GM19463 (cell line): ENCODE data around the gene GRIN3A.
"Not testable (repeated sequence)": the region's sequence is repeated elsewhere in the genome, so short reads cannot be mapped to it uniquely, and the experiment has no call there.

Experiments used
- ATAC-seq: cut with Tn5 transposase; IDR thresholded peaks from one replicate; pipeline ENCODE4 v1.9.1; 2021; ENCODE audit warnings: mild to moderate bottlenecking, moderate library complexity; ENCODE audit not compliant: unreplicated experiment

The GRIN3A gene

DNA sequence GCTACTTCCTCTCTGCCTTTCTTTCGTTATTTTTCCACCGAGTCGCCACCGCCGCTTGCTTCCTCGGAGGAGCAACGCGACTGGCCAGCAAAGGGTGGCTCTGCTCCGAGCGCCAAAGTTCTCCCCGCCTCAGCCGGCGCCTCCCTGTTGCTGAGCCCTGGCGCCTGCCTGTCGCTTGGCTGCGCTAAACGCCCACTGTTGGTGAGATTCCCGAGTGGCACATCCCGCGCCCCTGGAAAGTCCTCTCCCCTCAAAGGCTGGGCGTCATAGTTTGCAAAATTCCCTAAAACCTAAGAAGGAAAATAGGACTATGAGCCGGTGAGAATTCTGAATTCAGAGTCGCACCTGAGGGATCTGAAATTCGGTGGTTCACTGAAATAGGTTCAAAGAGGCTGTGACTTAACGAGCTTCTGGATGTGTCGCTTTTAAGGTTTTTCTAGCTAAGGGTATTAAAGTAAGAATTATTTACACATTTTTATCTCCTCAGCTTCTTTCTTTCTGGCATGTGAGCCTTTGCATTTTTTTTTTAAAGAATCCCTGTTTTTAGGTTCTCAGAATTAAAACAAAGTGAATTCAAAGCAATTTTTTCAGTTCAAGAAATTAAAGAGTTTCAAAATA, at the start of gene GRIN3A:
GRIN3A (minus strand) TSS at position 82 of the 618 bp plus-strand sequence. CDS start 668 bp downstream, outside the sequence.
- no peak for ATAC-seq

DNA sequence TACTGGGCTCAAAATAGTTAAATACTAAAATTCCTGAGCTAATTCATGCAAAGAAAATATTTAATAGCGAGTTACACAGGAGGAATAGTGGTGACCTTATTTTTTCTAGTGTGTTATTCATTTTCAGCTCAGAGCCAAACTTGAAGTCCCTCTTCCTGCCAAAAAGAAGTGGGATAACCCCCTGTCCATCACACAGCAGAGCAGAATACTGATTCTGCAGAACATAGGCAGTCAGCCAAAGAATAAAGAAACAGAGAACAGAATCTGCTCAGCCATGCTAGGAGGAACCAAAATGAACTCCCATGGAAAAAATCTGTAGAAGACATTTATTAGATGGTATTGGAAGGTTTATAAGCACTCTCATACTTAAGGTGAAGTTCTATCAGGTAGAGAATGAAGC, 49.4 kb upstream of the GRIN3A start:
- ATAC-seq, result no peak

DNA sequence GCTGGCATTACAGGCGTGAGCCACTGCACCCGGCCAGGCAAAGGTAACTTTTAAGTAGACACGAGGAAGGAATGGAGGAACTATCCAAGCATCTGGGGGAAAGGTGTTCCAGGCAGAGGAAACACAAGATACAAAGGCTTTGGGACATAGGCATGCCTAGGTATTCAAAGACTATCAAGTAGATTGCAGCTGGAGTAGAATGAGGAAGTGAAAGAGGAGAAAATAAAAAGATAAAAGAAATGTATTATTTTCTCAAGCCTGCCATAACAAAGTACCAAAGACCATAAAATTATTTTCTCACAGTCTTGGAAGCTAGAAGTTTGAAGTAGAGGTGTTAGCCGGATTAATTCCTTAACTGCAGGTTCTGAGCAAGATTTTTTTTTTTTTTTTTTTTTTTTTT, 39.9 kb upstream of the GRIN3A start:
- no peak for ATAC-seq

DNA sequence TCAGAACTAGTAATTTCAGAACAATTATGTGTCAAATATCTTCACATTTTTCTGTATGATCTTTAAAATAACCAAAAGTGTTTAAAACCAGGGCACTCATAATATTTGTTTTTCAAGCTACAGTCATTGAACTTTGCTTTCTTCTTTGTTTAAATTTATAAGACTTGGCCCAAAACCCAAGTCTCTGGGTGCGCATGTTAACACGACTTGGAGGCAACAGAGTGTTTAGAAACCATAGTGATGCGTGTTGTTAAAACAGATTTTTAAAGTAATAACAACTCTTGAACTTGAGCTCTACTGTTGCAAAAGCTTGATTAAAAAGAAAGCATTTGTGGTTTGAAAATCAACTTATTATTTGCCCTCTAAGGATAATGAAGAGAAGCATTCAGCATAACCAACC, 26.0 kb upstream of the GRIN3A start:
- ATAC-seq, result no peak

DNA sequence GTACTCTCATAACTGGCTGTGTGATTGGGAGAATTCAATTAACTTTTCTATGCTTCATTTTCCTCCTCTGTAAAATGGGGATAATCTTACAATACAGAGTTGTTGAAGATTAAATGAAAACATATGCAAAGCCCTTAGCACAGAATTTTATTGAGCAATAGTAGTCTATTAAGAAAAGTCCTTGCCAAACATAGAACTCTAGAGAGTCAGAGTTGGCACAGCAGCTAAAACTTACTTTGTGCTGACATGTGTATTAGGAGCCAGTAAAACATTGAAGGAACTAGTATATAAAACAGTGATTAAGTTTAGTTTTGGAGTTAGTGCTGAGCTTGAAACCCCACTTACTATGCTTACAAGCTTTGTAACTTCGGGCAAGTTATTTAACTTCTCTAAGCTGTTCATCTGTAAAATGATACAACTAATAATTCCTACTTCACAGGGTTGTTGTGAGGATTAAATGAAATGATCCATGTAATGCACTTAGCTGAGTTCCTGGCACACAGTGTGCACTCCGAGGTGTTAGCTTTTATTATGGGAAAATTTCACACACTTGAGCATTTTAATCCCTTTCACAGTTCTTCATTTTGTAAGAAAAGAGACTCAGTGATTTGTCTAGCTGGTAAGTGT, 20.0 kb upstream of the GRIN3A start:
- no peak for ATAC-seq

DNA sequence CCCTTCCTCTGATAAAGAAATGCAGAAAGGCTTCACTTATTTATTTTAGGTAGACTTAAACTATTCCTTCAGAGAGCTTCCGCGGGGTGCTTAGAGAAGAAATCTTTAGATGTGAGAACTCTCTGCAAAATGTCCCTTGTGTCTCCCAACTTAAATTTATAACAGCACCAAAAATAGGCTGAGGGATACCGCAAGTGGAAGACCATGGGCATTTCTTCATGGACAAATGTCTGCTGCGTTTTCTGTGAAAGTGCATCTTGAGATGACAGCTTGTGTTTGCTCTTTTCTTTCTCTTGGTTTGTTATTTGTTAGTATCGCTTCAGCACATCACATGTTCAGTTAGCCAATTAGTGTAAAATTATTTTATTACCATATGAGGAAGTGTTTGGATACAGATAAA, 15.3 kb upstream of the GRIN3A start:
- no peak for ATAC-seq

DNA sequence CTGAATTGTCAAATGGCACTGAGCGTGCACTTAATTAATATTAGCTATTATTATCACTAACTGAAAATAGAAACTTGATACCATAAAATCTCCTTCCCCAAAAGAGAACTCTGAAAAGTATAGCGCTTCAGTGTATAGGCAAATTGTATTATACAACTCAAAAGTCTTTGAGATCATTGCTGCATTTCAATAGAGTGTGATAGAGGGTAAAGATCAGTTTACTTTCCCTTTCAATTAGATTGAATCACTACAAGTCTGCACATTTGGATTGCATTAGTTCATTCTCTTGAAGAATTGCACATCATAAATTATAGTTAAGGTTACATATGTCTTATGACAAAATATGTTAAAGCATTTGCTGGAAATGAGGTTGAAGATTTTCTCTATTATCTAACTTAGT, 13.4 kb upstream of the GRIN3A start:
- ATAC-seq, result no peak

DNA sequence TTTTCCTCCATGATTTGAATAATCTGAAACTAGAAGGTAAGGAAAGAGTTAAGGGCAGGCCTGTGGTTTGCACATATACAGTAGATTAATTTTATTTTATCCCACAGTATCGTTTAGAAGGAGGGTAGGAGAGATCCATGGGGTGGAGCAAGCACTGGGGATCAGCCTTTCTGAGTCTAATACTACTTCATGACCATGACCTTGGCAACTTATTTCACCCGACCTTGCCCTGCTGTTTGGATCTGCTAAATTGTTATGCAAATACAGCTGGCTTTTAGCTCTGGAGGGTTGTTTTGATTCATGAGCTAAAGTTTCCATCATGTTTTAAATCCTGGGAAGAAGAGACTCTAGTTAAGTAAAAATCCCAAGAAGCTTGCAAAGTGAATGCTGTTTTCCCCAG, 864 bp upstream of the GRIN3A start:
- ATAC-seq, result no peak

DNA sequence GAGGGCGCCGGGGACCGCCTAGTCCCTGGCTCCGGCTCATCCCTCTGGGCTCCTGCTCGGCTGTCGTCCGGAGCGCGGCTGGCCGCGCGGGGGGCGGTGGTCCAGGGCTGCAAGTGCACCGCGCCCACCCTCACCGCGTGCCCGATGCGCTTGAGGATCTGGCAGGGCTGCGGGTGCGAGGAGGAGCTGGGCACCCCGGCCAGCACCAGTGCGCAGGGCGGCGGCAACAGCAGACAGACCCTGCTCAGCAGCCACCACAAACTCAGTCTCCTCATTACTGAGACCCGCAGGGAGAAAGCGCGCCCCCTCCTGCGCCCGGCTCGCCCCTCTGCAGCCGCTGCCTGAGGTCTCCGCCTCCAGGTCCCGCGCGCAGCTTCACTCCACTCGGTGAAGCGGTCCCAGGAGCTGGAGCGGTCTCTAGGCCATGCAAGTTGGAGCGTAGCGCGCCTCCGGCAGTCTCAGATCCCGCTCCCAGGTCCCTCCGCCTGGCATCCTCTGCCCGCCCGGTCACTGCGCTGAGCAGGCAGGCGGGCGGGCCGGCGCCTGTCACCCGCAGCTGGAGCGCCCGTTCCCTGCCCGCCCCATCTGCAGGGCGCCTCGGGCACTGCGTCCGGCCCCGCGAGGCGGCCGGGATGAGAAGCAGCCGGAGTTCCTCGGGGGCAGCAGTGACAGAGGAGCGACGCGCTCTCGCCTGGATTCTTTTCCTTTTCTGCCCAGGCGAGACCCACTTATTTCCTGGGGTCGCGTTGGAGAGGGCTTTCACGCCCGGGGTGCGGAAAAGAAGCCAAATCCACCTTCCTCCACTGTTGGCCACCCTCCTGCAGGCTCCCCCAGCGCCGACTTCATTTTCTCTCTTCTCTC, 512 bp downstream of the GRIN3A start:
- ATAC-seq, result no peak

DNA sequence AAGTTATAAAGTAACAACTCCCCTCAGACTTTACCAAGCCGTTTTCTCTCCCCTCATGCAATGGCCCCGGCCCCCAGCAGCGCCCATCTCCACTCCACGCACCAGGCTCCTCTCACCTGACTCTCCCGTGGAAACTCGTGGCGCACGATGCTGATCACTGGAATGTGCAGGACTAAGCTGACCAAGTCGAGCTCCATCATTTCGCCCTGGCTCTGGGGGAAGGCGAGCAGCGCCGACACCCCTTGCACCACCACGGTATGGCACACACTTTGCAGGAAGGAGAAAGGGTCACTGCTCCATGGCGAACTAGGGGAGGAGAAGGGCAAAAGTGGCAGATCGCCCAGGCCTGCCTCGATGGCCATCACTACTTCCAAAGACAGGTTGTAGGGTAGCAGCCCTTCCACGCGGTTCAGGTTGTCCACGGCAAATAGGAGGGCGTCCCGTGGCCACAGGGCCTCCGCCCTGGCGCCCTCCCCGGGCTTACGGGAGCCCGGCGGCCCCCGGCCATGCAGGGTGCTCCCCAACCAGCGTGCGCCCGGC, 1.2 kb downstream of the GRIN3A start:
- no peak for ATAC-seq

DNA sequence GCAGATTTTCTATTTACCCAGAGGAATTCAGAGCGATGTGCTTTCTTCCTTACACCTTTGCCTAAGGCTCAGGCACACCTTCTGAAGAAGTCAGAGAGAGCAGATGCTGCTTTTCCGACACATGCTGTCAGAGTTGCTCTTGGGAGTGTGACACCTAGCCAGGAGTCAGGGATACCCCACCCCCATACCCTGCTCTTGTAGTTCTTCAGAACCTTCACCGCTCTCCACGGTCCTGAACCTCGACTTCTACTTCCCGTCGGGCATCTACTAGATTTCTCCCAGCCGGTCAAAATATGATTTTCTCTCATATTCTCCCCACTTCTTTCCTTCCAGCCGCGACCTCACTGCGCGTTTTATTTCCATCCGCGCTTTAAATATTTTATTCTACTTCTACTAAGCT, 1.7 kb downstream of the GRIN3A start:
- ATAC-seq, result no peak

DNA sequence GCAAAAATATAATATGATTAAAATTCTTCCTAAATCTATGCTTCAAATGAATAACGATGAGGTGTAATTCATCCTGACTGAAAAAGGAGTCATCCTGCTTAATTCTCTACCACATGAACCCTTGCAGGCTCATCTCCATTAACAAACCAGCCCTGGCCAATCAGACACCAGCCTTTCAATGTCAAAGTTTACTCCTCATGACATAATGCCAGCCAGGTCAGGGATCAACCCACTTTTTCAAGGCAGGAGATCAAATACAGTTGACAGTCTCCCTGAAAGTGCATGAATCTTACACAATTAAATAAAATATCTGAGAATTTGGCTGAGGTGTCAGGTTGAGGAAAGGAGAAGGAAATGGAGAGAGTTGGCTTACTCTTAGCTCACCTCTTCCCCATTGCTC, 7.0 kb downstream of the GRIN3A start:
- no peak for ATAC-seq

DNA sequence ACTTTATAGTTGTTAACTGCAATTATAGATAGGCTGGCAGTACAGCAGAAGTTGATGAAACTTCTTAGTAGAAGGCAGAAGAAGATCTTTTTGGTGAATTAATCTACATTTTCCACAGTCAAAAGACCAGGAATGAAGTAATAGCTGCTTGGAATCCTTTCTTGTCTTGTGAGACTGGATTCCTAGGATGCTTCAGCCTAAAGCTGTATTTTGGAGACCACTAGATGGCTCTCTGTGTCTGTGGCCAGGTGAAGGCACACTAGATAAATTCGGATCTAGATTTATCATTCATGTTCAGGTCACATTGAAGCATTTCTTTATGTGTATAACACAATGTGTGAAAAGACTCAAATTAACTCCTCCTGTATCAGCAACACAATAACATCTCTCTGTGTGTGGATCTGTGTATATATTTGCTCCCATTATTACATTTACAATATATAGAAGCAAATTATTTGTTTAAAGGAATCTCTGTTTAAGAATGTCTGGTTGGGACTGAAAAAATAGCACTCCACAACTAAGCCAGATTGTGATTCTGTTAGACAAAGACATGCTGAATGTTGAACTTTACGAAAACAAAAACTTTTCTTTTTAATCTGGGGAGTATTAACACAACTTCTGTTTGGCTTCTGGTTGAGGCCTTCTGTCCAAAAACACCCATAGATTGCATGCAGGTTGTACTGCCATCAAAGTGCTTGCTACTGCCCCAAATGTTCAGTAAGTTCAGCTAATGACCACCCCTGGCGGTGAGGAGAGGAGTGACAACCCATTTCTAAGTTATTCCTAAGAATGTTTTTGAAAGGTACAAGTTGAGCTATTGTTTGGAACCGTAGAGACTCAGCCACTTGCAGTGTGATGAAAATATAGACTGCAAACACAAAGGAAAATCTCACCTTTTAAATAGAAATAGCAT, 10.6 kb downstream of the GRIN3A start:
- ATAC-seq, result peak; percentile 91

DNA sequence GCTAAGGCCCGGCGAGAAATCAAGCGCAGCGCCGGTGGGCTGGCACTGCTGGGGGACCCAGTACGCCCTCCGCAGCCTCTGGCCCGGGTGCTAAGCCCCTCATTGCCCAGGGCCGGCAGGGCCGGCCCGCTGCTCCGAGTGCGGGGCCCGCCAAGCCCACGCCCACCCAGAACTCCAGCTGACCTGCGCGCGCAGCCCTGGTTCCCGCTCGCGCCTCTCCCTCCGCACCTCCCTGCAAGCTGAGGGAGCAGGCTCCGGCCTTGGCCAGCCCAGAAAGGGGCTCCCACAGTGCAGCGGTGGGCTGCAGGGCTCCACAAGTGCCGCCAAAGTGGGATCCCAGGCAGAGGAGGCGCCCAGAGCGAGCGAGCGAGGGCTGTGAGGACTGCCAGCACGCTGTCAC, 14.2 kb downstream of the GRIN3A start:
- not testable (repeated sequence) for ATAC-seq

DNA sequence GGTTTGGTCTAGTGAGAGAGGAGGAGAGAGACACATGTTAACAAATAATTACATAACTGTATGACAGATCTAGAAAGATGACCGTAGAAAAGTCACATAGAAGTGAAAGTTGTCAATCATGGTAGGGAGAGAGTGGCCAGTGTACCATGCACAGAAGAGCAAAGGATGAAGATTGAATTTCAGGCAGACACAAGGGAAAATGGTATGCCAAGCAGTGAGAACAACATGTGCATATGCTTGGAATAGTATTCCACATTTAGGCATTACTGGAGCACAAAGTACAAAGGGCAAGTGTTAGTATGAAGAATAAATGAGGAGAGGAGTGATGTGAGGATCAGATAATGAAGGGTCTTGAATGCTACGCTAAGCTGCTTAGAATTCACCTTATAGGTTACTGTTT, 20.3 kb downstream of the GRIN3A start:
- no peak for ATAC-seq

DNA sequence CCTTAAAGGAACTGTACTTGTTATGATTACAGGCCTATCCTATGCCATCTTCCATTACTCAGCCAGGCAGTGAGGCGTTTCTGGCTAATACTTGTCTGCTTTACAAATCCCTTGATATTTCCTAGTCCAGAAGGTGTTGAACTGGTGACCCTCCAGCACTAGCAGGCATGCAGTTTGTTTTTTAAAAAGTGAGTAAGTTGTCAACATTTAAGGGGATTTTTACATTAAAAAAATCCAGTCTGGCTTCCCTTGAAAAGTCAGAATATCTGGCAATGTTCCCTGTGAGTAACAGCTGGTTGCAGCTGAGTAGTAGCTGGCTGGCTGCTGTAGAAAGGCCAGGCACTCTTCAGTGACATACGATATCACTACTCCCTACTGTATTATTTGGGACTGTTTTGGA, 21.8 kb downstream of the GRIN3A start:
- ATAC-seq, result no peak

DNA sequence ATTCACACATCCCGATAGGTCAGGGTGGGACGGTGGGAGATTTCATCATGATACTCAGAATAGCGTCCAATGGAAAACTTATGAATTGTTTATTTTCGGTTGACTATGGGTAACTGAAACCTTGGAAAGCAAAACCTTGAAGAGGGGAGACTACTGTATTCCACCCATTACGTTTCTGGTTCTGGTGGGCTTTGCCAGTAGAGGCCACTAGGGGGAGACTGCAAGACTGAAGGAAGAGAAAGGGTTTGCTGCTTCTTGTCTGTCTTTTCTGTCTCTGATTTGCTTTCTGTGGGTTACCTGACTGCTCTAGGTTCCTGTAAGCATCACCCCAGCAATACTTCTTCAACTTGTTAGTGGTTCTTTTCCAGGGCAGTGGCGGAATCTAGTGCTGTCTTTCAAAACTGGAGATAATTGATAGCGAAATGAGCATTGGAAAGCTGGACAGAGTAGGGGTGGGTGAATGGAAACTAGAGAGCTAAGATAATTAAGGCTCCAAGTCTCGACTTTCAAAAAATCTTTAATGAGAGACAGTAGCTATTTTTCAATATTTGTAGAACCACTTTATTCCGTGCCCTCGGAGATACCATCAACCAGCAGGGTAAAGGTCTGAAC, 27.0 kb downstream of the GRIN3A start:
- peak; percentile 89 for ATAC-seq

DNA sequence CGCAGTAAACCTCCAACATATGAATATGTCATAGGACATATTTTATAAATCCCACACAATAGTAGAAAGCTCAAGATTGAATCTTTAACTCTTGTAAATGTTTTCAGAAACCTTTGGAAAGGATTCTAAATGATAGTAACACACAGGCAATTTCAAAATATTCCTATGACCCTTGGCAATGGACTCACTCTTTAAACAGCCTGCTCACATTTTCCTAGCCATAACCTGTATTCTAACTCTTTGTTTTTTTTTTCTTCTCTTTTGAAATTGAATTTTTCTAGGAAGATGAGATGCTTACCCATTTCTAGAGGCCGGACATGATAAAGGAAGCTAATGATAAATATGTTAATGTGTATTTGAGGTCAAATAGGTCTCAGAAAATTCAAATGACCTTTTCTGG, 29.6 kb downstream of the GRIN3A start:
- no peak for ATAC-seq

DNA sequence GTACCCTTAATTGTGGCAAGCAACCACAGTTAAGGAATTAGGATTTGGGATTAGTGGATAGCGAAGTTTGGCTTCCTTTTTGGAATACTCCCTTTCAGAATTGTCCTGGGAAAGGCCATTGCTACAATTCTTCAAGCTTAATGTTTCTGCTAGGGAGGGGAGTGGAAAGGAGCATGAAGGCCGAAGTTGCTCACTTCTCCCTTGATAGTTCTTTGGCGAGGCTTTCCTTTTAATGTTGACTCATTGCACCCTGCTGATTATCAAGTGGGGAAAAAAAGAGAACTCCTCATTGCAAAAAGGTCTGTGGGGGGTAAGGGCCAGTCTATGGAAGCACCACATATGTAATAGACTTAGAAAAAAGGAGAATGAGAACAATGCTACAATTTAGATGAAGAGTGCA, 30.7 kb downstream of the GRIN3A start:
- ATAC-seq, result no peak

DNA sequence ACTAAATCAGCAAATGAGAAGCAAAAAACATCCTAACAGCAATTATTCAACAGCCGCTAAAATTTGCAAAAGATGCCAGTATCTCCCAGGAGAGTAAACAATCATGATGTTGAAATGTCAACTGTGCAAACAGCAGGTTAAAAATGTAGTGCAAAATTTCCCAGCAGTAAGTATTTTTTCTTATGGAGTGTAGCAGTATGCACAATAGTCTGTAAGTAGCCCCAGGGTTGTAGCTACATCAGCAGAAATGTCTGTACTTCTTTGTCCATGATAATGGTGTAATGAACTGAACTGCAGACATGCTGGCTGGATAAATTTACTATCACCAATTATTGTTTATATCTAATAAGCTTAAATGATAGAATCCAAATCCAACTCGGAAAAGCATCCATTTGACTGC, 31.4 kb downstream of the GRIN3A start:
- no peak for ATAC-seq
